Muscle of leg (tissue), 11 donors: ENCODE results near the gene EZR. TPM values are rescaled to one million over a fixed set of nuclear protein-coding genes. Genes with fewer than 3 reads are reported as not detected.
A peak's percentile ranks its signal among the peaks of the same experiment; 100 is the strongest.

ENCODE experiments used
- DNase-seq: peaks from one replicate; pipeline ENCODE4 v3.0.0; 2013
- H3K27ac ChIP-seq: one replicate; pipeline ENCODE4 v1.5.1; 2013; ENCODE audit warnings: mild to moderate bottlenecking, low read length, control low read depth
- H3K27me3 ChIP-seq: one replicate; pipeline ENCODE4 v1.6.1; 2013; ENCODE audit warnings: low read length; ENCODE audit not compliant: control insufficient read depth, insufficient read depth
- H3K36me3 ChIP-seq: one replicate; pipeline ENCODE4 v1.6.1; 2013; ENCODE audit warnings: low read length; ENCODE audit not compliant: control insufficient read depth, insufficient read depth
- H3K4me1 ChIP-seq: one replicate; pipeline ENCODE4 v1.6.1; 2013; ENCODE audit warnings: low read length; ENCODE audit not compliant: control insufficient read depth, insufficient read depth
- H3K4me3 ChIP-seq: one replicate; pipeline ENCODE4 v1.5.1; 2013; ENCODE audit warnings: low read length, control low read depth
- H3K9me3 ChIP-seq: replicated peaks from 2 replicates; pipeline ENCODE4 v1.6.1; 2013; ENCODE audit warnings: low read depth, low read length; ENCODE audit not compliant: control insufficient read depth
- WGBS: methylation state at CpG from one replicate; pipeline ENCODE4 v1.1.5; 2013; ENCODE audit warnings: missing lambda C conversion rate; ENCODE audit not compliant: insufficient coverage; 5-methylcytosine and 5-hydroxymethylcytosine counted together
- polyA plus RNA-seq, 8 donors: library from polyadenylated mRNA; unstranded; fragments of 120-200 nt; gene quantifications; one replicate each; pipeline versions ENCODE4 v1.2.1 to v1.2.3, GENCODE V29; 2013; ENCODE audit warnings: inconsistent platforms in 1 of 8, low replicate concordance in 1 of 8; ENCODE audit not compliant: insufficient read length in 8 of 8, insufficient read depth in 1 of 8
- total RNA-seq: library from RNA; stranded (reverse); fragments of 120-200 nt; gene quantifications from one replicate; pipeline ENCODE4 v1.2.4, GENCODE V29; 2013

Gene EZR
- total and polyA plus RNA-seq, 9 donors = 23.3 to 58.5 (median 37.8) TPM

DNA sequence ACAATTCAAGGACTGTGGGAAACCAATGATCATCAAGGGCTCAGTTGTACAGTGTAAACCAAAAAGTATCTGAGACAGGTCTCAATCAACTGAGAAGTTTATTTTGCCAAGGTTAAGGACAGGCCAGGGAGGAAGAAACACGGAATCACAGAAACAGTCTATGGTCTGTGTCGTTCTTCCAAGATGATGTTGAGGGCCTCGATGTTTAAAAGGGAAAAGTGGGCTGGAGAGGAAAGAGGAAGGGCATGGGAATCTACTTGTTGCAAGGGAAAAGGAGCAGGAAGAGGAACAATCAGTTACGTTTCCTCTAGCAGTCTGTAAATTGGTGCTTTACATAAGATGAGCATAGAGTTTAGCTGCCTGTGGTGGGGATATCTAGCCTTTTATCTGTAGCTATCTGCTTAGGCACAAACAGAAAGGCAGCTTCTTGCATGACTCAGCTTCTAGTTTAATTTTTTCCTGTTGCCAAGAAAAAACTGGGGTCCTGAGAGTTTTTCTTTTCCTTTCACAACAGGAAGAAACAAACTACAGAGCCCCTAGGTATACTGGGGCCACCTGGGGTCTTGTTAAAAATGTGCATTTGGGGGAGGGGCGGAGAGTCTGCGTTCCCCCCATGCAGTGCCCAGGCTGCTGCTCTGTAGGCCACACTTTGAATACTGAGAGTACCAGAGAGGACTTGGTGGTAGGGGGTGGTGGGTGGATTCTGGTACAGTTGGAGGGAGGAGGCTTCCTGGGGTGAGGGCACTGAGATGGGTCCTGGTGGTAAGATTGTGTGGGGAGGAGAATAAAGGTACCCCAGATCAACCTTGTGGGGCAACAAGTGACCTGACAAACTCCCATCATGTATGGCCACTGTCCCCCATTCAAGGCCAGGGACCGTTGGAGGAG is 35.3 kb upstream of the EZR start:
- Histone ChIP-seq H3K4me1 (peaks cover 15% of the 10 kb centered on the region), H3K9me3 (no peaks in the 10 kb centered on the region), H3K27ac (peak overlapping the region; percentile 7), H3K36me3 (no peaks in the 10 kb centered on the region), H3K4me3 (no peak overlapping the region), H3K27me3 (no peaks in the 10 kb centered on the region)
- WGBS = 61% methylated on average over 6 of the region's 7 CpGs
- no peak for DNase-seq

- no peaks in the 10 kb centered on the region for H3K9me3 ChIP-seq
Observed at GRCh38 chr6:158853880-158854213, 34.7 kb upstream of the EZR start.

DNA sequence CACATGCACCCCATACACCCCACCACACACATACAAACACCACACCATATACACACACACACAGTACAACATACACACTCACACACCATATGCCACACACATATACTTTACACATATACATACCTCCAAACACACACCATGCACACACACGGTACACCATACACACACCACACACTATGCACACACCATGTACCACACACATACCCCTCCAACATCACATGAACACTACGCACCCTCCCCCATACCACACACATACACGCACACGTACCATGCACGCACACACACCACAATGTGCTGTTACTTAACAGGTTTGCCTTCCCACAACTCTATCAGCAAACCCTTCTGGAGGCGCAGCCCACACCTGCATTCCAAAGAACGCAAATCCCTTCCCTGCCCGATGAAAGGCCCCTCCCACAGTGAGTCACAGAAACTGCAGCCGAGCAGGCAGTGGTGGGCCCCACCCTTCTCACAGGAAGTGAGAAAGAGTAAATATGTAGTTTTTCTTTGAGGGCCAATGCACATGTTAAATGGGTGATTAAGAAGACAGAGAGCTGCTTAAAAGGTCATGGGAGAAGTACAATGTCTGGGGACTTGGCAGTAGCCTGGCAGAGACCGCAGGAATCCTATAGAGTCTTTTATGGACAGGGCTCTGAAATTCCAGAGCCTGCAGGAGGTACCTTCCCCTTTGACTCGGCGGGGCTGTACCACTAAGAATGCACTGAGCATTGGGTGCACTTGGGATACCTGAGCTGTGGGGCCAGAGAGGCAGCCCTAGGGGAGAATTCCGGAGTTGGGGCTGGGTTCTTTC is 34.1 kb upstream of the EZR start:
- peaks cover 15% of the 10 kb centered on the region for H3K4me1 ChIP-seq
- DNase-seq = peak; percentile 52

More at GRCh38 chr6:158853880-158854213, 34.7 kb upstream of the EZR start:
- no peak for DNase-seq
- peaks cover 15% of the 10 kb centered on the region for H3K4me1 ChIP-seq
- H3K27me3 ChIP-seq = no peaks in the 10 kb centered on the region
- H3K36me3 ChIP-seq = no peaks in the 10 kb centered on the region
- H3K4me3 ChIP-seq = no peak overlapping the region
- no peak overlapping the region for H3K27ac ChIP-seq
- 65% methylated on average over 4 of the region's 6 CpGs for WGBS

DNA sequence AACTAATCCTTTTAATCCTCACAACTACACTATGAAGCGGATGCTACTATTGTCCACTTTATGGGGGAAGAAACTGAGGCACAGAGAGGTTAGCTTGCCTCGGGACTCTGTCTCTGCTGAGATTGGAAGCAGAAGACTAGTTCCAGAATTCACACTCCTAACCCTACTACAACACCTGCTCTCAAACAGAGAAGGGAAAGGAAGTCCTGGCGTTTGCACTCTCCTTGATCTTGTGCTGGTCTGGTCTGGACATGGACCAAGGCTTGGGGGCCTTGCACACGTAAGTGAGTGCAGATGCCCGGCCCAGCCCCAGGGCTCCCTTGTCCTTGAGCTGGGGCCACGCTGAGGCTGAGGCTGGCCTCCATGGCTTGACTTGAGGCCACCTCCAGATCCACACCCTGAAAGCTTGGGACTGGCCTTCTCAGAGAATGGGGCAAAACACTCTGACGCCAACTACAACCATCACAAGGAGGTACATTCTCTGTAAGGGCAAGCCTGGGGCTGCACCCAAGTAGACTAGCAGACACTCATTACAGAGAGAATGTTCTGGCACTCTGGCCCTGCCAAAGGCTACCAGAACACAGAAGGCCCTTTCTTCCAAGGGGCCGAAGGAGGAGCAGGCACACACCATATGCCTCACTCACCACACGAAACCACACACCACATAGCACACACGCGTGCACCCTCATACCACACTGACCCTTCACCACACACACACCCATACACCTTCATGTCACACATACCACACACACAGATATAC is 33.3 kb upstream of the EZR start:
- Histone ChIP-seq H3K27me3 (no peaks in the 10 kb centered on the region), H3K4me1 (peaks cover 15% of the 10 kb centered on the region), H3K4me3 (no peak overlapping the region), H3K27ac (no peak overlapping the region), H3K36me3 (no peaks in the 10 kb centered on the region), H3K9me3 (no peaks in the 10 kb centered on the region)
- DNase-seq = no peak
- WGBS = 86% methylated on average over 6 of the region's 11 CpGs

More for the DNA sequence above, 34.1 kb upstream of the EZR start:
- 66% methylated on average over 9 of the region's 13 CpGs for WGBS
- Histone ChIP-seq H3K27me3 (no peaks in the 10 kb centered on the region), H3K9me3 (no peaks in the 10 kb centered on the region), H3K27ac (no peak overlapping the region), H3K36me3 (no peaks in the 10 kb centered on the region), H3K4me3 (no peak overlapping the region)

- Histone ChIP-seq H3K36me3 (no peaks in the 10 kb centered on the region), H3K4me1 (peaks cover 15% of the 10 kb centered on the region), H3K27ac (no peak overlapping the region), H3K9me3 (no peaks in the 10 kb centered on the region), H3K4me3 (no peak overlapping the region), H3K27me3 (no peaks in the 10 kb centered on the region)
- no peak for DNase-seq
Observed at GRCh38 chr6:158850807-158851115, 31.6 kb upstream of the EZR start.

- Histone ChIP-seq H3K27me3 (no peaks in the 10 kb centered on the region), H3K36me3 (no peaks in the 10 kb centered on the region), H3K4me3 (no peak overlapping the region), H3K27ac (peak overlapping the region; percentile 71), H3K4me1 (peaks cover 15% of the 10 kb centered on the region), H3K9me3 (no peaks in the 10 kb centered on the region)
- WGBS = 42% methylated on average over 3 of the region's 9 CpGs
- peak; percentile 68 for DNase-seq
Observed at GRCh38 chr6:158849899-158850806, 31.0 kb upstream of the EZR start.

DNA sequence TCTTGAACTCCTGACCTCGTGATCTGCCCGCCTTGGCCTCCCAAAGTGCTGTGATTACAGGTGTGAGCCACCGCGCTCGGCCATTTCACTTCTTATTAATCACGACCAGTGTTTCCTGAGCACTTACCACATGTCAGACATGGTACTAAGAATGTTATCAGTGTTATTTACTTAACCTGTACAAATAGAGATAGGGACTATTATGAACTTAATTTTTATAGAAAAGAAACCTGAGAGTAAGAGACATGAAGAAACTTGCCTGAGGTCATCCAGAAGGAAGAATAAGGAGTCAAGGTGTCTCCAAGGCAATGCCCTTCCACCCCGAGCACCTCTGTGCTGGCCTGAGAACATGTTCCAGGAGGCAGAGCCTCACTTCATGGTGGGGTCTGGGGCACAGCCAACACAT is 29.3 kb upstream of the EZR start:
- 92% methylated on average over 3 of the region's 7 CpGs for WGBS
- Histone ChIP-seq H3K9me3 (no peaks in the 10 kb centered on the region), H3K27ac (no peak overlapping the region), H3K36me3 (no peaks in the 10 kb centered on the region), H3K4me3 (no peak overlapping the region), H3K4me1 (peaks cover 12% of the 10 kb centered on the region), H3K27me3 (no peaks in the 10 kb centered on the region)
- no peak for DNase-seq

DNA sequence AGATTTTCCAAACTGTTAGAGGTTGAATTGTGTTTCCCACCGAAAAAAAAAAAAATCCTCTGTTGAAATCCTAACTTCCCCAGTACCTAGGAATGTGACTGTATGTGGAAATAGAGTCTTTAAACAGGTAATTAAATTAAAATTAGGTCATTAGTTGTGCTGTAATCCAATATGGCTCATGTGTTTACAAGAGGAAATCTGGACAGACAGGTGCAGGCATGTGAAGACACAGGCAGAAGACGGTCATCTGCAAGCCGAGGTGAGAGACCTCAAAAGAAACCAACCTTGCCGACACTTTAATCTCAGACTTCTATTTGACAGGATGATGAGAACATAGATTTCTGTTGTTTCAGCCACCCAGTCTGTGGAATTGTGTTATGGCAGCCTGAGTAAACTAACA is 28.6 kb upstream of the EZR start:
- no peak overlapping the region for H3K27ac ChIP-seq
- no peak overlapping the region for H3K4me3 ChIP-seq
- DNase-seq = no peak
- peaks cover 7% of the 10 kb centered on the region for H3K4me1 ChIP-seq
- H3K36me3 ChIP-seq = no peaks in the 10 kb centered on the region
- H3K27me3 ChIP-seq = no peaks in the 10 kb centered on the region
- H3K9me3 ChIP-seq = no peaks in the 10 kb centered on the region
- 100% methylated on average over 3 of the region's 4 CpGs for WGBS

DNA sequence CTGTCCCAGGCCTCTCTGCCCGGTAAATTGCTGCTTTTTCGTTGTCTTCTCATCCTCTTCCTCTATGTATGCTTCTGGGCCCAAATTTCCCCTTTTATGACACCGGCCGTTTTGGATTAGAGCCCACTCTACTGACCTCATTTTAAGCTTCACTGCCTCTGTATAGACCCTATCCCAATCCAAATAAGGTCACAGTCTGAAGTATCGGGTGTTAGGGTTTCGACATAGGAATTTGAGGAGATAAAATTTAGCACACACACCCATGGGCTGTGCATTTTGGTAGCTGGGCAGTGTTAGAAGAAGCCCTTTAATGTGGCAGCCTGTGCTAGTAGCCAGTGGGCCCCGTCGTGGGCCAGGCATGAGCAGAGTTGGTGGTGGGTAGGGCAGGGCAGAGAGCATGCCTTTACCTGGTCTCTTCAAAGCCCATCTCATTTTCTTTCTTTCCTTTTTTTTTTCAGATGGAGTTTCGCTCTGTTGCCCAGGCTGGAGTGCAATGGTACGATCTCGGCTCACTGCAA is 27.9 kb upstream of the EZR start:
- H3K4me1 ChIP-seq = peaks cover 7% of the 10 kb centered on the region
- no peaks in the 10 kb centered on the region for H3K9me3 ChIP-seq
- H3K4me3 ChIP-seq = no peak overlapping the region
- no peaks in the 10 kb centered on the region for H3K36me3 ChIP-seq
- H3K27me3 ChIP-seq = no peaks in the 10 kb centered on the region
- no peak overlapping the region for H3K27ac ChIP-seq
- DNase-seq = no peak
- 61% methylated on average over 5 of the region's 11 CpGs for WGBS
